ENCODE measurements around the gene SLC12A9. TPM values are rescaled to one million over a fixed set of nuclear protein-coding genes. Genes with fewer than 3 reads are reported as not detected.

SLC12A9 gene
- total and polyA plus RNA-seq, 2 of the 8 experiments (the other 6 are each of a cell fraction or from before 2014, with no cell fraction given) = 31.4 to 40.1 TPM

DNA sequence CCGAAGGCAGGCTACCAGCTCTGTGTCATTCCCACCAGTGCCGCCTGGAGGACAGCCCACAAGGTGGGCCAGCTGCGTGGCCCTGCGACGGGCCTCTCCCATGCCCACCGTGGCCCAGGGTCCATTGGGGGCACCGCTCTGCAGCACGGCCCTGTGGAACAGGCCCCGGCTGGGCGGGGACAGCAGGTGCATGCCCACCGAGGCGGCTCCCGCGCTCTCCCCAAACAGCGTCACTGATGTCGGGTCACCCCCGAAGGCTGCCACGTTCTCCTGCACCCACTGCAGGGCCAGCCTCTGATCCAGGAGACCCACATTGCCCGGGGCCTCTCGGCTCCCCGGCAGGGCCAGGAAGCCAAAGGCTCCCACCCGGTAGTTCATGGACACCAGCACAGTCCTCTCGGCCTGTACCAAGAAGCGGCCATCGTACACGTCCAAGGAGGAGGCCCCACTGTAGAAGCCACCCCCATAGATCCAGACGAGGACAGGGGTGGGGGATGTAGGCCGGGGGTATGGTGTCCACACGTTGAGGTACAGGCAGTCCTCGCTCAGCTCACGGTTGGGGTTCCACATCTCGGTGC lies 40.9 kb downstream of the SLC12A9 start:
- Histone ChIP-seq H3K36me3 (ENCODE audit: control insufficient read depth in 2 of 4, insufficient read depth in 4 of 4, low read length in 3 of 4) (peaks cover 0 to 5% (median 1%) of the 10 kb centered on the region in 4 experiments; a peak in 2 of 8 replicates), H2AFZ (ENCODE audit: low read length) (no peak overlapping the region), H3K4me1 (replicated peaks in 1 of 4; ENCODE audit: control insufficient read depth in 3 of 4, insufficient read depth in 4 of 4, low read length in 3 of 4) (peaks cover 0 to 14% (median 8%) of the 10 kb centered on the region in 4 experiments; a peak in 6 of 7 replicates), H2BK120ac (replicated peaks; ENCODE audit: low read depth, low read length) (no peak overlapping the region), H3K9me3 (ENCODE audit: insufficient read depth in 2 of 2, low read depth in 1 of 2, low read length in 1 of 2) (no peaks in the 10 kb centered on the region), H4K5ac (ENCODE audit: insufficient read length, low read depth, low read length) (no peak overlapping the region), H2BK15ac (ENCODE audit: low read length) (0 out of 2 replicates have a peak overlapping the region, but pooled peaks have one; percentile 6), H3K14ac (ENCODE audit: insufficient read length) (no peak overlapping the region), H4K20me1 (replicated peaks in 1 of 2; ENCODE audit: control insufficient read depth in 1 of 2, insufficient read depth in 2 of 2, low read length in 2 of 2) (peaks cover 6 to 8% of the 10 kb centered on the region in 2 experiments), H3K56ac (replicated peaks; ENCODE audit: insufficient read length, low read depth, low read length) (no peak overlapping the region), H3K9ac (replicated peaks in 1 of 4; ENCODE audit: extremely low read depth in 1 of 4, low read depth in 3 of 4, low read length in 3 of 4) (no peak overlapping the region), H3K18ac (ENCODE audit: extremely low read depth, low read length) (no peak overlapping the region), H3K27ac (ENCODE audit: low read depth, low read length) (no peak overlapping the region), H2AK5ac (ENCODE audit: low read depth, low read length) (no peak overlapping the region), H3K79me2 (ENCODE audit: control insufficient read depth in 1 of 2, insufficient read depth in 2 of 2, low read length in 2 of 2) (peaks cover 0 to 5% of the 10 kb centered on the region in 2 experiments; a peak in 2 of 4 replicates), H4K91ac (replicated peaks; ENCODE audit: insufficient read length, low read length) (no peak overlapping the region), H3K4ac (replicated peaks; ENCODE audit: insufficient read length, low read depth, low read length) (no peak overlapping the region), H3K4me2 (ENCODE audit: insufficient read depth in 1 of 2, low read depth in 2 of 2, low read length in 2 of 2) (no peak overlapping the region), H3K23ac (ENCODE audit: insufficient read length) (no peak overlapping the region), H3K4me3 (ENCODE audit: extremely low read depth in 1 of 4, insufficient read depth in 2 of 4, low read depth in 3 of 4, low read length in 4 of 4) (no peak overlapping the region), H2BK20ac (ENCODE audit: low read length) (no peak overlapping the region), H2BK12ac (ENCODE audit: low read depth, low read length) (peak overlapping the region; percentile 18; the same call in 1 of the 2 replicates), H2BK5ac (ENCODE audit: low read depth, low read length) (no peak overlapping the region; the same call in 1 of the 2 replicates), H3K79me1 (ENCODE audit: low read depth, low read length) (no peaks in the 10 kb centered on the region), H3K27me3 (replicated peaks in 1 of 4; ENCODE audit: control insufficient read depth in 3 of 4, extremely low read depth in 1 of 4, insufficient read depth in 3 of 4, low read length in 3 of 4) (peaks cover 15 to 35% (median 19%) of the 10 kb centered on the region in 4 experiments), H3K23me2 (ENCODE audit: low read depth, low read length) (peaks cover 19% of the 10 kb centered on the region; the same call in 1 of the 2 replicates), H4K8ac (ENCODE audit: extremely low read depth, insufficient read depth, low read length) (no peak overlapping the region)
- CTCF ChIA-PET (ENCODE audit: partially characterized antibody) = interaction anchor here (0.5 to 2.9 kb wide), 11 partner anchors 57 to 244 kb away, joined by 3 to 21 read pairs (median 5); partner anchors contain the start of genes MUC12, MUC17 and MUC3A
- WGBS, 2 experiments (ENCODE audit: extremely low coverage in 1 of 2, insufficient coverage in 1 of 2, insufficient read length in 1 of 2, insufficient replicate concordance in 2 of 2, low coverage in 1 of 2, low lambda C conversion rate in 2 of 2, missing lambda C conversion rate in 1 of 2) = 95% methylated on average over 28 of the region's 32 CpGs; no CpG with 5 or more reads in 1 of the 2 experiments
- FAIRE-seq (no peak), DNase-seq (ENCODE audit: low read depth in 1 of 2, low spot score in 2 of 2) (no peak)
- POLR2A ChIA-PET (ENCODE audit: partially characterized antibody) = interaction anchor here (0.8 to 1.3 kb wide), 3 partner anchors 18 to 192 kb away, joined by 3 to 7 read pairs (median 3); partner anchors contain the start of genes SRRT and TRIM56
- TF ChIP-seq EGR1 (IDR thresholded peaks at IDR 0.05; ENCODE audit: borderline replicate concordance, low read depth, low read length) (no peak), ZNF274 (IDR thresholded peaks at IDR 0.05; ENCODE audit: borderline replicate concordance, extremely low read depth, low read length) (no peak), CHD2 (IDR thresholded peaks at IDR 0.05; ENCODE audit: low read length) (no peak), SAP30 (IDR thresholded peaks at IDR 0.05; ENCODE audit: insufficient read depth, insufficient replicate concordance, low read length) (no peak), CHD1 (IDR thresholded peaks at IDR 0.05; ENCODE audit: low read depth, low read length) (no peak), TCF12 (IDR thresholded peaks at IDR 0.05; ENCODE audit: low read depth, low read length) (no peak), GABPA (IDR thresholded peaks at IDR 0.05; ENCODE audit: borderline replicate concordance, insufficient read depth, low read length) (no peak)
- TF ChIP-seq, protein P1, sequence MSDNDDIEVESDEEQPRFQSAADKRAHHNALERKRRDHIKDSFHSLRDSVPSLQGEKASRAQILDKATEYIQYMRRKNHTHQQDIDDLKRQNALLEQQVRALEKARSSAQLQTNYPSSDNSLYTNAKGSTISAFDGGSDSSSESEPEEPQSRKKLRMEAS (IDR thresholded peaks at IDR 0.05) = no peak
